Astrocyte of the hippocampus (primary cell): ENCODE measurements around the gene RNF38.
A peak's percentile ranks its signal among the peaks of the same experiment; 100 is the strongest.
"Not testable (repeated sequence)": the region's sequence is repeated elsewhere in the genome, so short reads cannot be mapped to it uniquely, and the experiment has no call there.

Experiments
- DNase-seq: peaks from one replicate; pipeline ENCODE4 v3.0.0; 2011; ENCODE audit warnings: low read depth, low spot score

The RNF38 gene

GRCh38 chr9:36399980-36400331 lies at the start of gene RNF38:
RNF38 (minus strand) TSS chr9:36400269; CDS start chr9:36400108, 161 bp downstream.
- DNase-seq = no peak

- not testable (repeated sequence) for DNase-seq
Observed at GRCh38 chr9:36448555-36448954, 48.5 kb upstream of the RNF38 start.

DNA sequence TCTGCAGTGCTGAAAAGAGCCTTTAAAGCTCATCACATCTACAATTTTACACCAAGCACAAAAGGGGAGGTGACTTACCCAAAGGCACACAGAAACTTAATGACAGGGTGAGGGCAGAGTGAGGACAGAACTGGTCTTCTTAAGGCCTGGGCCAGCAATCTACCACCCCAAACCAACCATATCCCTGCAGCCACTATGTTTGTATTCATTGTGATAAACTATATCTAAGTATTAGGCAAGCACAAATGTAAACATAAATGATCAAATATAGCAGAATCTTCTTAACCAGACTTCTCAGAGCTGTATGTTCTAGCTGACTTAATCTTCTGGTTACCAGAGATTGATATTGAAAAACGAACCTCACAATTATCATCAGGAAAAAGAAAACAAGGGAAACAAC lies 47.9 kb upstream of the RNF38 start:
- DNase-seq = no peak

- not testable (repeated sequence) for DNase-seq
Observed at GRCh38 chr9:36446678-36447077, 46.6 kb upstream of the RNF38 start.

GRCh38 chr9:36445800-36446361 lies 45.8 kb upstream of the RNF38 start:
- no peak for DNase-seq

GRCh38 chr9:36444203-36444602 lies 44.1 kb upstream of the RNF38 start:
- DNase-seq = no peak

DNA sequence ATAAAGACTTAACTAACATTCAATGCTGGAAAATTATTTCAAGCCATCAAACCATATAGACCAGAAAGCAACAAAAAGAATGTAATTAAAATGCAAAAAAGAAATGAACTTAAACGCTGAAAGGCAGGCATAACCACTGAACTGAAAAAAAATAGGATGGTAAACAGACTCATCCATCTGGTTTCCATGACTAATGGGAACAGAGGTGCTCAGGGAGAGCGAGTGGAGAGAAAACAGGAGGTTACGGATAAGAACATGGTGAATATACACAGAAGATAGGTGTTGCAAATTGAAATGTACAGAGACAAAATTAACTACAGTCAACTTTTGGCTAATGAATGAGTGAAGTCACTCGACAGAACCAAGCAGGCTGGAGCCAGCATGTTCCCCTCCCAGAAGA lies 43.5 kb upstream of the RNF38 start:
- no peak for DNase-seq

- no peak for DNase-seq
Observed at GRCh38 chr9:36442710-36443109, 42.6 kb upstream of the RNF38 start.

GRCh38 chr9:36441966-36442365 lies 41.9 kb upstream of the RNF38 start:
- DNase-seq = no peak

- no peak for DNase-seq
Observed at GRCh38 chr9:36438536-36439236, 38.6 kb upstream of the RNF38 start.

DNA sequence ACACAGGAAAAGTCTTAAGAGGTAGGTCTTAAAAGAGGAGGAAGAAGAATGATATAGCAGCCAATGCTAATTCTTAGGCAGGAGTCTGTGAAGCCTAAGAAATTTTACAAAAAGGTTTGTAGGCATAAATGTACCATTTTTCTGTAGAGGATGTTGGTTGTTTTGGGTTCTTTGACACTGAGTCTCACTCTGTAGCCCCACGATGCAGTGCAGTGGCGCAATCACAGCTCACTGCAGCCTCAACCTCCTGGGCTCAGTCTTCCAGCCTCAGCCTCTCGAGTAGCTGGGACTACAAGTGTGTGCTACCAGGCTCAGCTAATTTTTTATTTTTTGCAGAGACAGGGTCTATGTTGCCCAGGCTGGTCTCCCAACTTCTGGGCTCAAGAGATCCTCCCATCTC lies 37.7 kb upstream of the RNF38 start:
- DNase-seq = no peak

- peak; percentile 59 for DNase-seq
Observed at GRCh38 chr9:36436909-36437308, 36.8 kb upstream of the RNF38 start.

DNA sequence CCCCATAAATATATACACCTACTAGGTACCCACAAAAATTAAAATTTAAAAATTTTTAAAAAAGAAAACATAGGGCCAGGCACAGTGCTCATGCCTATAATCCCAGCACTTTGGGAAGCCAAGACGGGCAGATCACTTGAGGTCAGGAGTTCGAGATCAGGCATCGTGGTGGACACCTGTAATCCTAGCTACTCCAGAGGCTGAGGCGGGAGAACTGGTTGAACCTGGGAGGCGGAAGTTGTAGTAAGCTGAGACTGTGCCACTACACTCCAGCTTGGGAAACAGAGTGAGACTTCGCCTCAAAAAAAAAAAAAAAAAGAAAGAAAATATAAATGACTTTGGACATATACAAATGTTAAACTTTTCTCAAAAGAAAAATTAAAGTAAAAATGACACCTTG lies 33.3 kb upstream of the RNF38 start:
- no peak for DNase-seq

GRCh38 chr9:36431078-36431477 lies 31.0 kb upstream of the RNF38 start:
- DNase-seq = no peak

GRCh38 chr9:36426945-36427344 lies 26.9 kb upstream of the RNF38 start:
- no peak for DNase-seq

- no peak for DNase-seq
Observed at GRCh38 chr9:36426348-36426747, 26.3 kb upstream of the RNF38 start.

DNA sequence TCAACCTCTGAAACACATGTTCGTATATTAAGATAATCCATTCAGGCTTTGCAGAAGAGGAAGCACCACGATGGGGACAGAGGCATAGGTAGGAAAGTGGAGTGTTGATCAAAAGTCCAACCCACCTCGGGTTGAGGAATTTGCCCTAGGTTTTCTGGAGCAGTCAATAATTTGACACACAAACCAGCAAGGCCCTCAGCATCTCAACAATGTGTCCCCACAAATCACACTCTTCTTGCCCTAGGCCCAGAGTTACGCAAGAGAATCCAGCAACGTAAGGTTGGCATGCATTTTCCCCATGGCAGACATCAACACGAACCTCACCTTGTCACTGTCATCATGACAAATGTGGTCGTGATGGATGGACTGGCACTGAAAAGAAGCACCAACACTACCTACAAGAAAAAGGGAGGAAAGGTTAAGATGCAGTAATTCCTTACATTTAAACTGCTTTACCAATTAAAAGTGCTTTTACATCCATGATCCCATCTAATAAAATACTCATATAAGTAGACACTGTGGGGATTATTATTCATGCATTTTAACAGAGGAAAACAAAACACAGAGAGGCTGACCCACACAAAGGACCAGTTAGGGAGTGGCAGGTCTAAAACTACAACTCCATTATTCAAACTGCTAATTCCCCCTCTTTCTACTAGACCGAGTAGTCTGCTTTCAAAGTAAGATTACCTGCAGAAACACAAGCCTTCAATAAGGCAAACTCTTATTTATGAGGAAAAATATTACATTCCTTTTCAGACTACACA lies 24.4 kb upstream of the RNF38 start:
- no peak for DNase-seq

DNA sequence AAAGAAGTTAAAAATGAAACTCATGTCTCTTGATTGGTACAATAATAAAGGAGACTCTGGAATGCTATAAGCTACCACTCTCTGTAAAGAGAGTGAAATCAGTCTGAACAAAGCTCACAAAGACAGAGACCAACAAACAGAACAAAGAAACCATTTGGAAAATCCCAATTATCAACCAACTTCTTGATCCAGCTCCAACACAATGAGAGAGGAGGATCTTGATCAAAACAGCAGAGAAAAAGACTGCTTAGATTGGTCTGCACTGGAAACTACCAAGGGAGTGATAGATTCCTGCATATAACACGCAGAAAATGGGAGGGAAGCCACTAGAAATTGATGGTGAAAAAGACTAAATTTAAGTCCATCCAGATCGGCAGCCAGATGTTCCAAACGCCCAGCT lies 23.1 kb upstream of the RNF38 start:
- no peak for DNase-seq

DNA sequence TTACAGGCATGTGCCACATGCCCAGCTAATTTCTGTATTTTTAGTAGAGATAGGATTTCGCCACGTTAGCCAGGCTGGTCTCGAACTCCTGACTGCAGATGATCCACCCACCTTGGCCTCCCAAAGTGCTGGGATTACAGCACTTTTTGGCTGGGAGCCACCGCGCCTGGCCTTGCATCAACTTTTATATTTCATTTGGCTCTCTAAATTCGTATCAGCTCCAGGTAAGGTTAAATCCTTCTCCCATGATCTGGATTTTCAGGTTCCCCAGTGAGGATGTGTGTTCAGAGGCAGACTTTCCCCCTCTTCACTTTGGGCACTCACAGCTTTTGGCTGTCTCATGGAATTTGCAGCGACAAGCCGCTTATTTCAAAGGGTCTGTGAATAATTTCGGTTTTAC lies 16.8 kb upstream of the RNF38 start:
- no peak for DNase-seq

DNA sequence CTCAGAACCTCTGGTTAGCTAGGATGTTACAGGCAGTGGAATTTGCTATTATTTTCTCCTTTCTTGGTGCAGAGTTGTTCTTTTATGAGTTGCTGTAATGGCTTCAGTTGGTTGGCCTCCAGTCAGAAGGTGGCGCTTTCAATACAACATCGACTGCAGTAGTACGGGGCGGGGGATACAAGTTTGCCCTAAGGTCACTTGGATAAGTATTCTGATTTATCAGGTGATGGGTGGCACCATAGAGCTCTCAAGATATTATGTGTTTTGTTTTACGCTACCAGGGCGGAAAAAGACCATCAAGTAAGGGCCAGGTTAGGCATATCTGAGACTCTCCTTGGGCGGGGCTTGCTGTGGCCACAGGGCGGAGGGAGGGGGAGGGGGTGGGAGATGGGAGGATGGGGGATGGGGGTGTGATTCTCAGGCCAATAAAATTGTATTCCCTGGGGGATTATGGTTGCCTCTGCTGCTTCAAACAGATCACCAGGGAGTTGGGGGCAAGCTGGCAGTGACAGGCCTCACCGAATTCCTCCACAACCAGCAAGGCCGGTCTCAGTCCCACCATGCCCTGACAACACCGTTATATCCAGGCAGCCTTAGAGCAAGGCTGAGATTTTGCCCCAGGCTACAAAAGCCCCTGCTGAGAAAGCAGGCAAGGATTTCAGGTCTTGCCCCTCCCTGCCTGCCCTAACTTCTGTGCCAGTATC lies 15.9 kb upstream of the RNF38 start:
- DNase-seq = no peak

DNA sequence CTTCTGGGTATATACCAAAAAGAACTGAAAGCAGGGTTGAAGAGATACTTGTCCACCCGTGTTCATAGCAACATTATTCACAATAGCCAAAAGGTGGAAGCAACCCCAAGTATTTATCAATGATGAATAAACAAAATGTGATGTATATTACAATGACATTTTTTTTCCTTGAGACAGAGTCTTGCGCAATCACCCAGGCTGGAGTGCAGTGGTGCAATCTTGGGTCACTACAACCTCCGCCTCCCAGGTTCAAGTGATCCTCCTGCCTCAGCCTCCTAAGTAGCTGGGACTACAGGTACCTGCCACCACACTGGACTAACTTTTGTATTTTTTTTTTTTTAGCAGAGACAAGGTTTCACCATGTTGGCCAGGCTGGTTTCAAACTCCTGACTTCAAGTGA lies 11.3 kb upstream of the RNF38 start:
- not testable (repeated sequence) for DNase-seq

DNA sequence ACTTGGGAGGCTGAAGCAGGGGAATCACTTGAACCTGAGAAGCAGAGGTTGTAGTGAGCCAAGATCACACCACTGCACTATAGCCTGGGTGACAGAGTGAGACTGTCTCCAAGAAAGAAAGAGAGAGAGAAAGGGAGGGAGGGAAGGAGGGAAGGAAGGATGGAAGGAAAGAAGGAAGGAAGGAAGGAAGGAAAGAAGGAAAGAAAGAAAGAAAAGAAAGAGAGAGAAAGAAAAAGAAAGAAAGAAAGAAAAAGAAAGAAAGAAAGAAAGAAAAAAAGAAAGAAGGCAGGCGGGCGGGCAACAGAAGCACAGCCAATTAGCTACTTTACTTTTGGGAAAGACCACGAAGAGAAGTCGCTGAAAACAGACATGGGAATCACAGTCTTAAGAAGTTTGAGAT lies 9.0 kb upstream of the RNF38 start:
- not testable (repeated sequence) for DNase-seq
